HG03196 (cell line): ENCODE results near the gene LRMDA.

ENCODE experiments used
- ATAC-seq: cut with Tn5 transposase; IDR thresholded peaks from one replicate; pipeline ENCODE4 v1.9.1; 2021; ENCODE audit not compliant: unreplicated experiment

The LRMDA gene

DNA sequence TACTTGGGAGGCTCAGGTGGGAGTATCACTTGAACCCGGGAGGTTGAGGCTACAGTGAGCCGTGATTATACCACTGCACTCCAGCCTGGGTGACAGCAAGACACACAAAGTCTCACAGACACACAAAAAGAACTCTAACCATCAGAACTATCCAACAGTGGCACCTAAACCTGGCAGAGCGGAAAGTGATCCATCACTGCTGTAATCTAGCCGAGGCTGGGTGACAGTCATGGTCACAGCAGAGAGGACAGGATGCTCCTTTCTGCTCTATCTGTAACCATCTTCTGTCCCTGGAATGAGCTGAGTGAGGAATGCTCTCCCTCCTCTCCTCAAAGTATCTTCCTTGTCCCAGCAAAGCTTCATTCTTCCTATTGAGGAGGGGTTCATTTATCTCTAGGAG lies 656.6 kb downstream of the LRMDA start:
- ATAC-seq: no peak

DNA sequence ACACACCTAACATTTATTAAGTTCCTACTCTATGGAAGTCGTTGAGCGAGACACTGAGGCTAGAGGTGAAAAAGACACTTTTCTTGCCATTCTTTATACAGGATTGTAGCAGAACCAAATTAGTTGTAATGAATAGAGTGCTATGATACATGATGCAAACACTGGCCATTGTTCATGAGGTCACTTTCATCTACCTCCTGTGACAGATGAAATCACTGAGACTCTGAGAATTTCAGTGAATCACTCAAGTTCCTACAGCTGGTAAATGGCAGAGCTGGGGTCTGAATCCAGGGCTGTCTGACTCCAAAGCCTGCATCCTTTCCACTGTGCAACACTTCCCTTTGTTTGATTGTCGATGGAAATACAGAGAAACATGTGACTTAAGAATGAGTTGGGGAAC lies 657.6 kb downstream of the LRMDA start:
- ATAC-seq: no peak

DNA sequence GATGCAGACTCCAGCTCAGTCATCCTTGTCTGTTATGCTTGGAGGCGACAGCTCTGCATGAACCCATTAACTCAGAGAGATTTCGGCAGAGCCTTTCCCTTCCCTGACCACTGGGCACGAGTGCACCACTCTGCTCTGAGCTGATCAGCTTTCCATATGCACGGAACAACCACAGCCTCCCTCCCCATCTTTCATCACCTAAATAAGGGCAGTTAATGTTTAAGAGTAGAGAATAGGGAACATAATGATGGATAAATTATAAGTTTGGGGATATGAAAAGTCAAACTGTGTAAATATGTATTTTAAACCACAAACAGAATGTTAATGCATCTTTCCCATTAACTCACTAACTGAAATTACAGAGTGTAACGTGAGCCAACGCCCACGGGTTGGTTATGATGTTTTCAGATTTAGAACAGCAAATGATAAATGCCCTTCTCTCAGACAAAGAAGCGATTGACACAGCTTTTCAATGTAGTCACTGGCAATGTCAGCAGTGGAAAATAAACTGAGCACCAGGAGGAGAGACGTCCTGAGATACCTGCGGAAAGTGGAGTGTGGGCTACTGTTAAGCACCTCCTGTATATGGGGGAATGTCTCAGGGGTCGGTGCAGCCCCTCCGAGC lies 658.2 kb downstream of the LRMDA start:
- no peak for ATAC-seq

DNA sequence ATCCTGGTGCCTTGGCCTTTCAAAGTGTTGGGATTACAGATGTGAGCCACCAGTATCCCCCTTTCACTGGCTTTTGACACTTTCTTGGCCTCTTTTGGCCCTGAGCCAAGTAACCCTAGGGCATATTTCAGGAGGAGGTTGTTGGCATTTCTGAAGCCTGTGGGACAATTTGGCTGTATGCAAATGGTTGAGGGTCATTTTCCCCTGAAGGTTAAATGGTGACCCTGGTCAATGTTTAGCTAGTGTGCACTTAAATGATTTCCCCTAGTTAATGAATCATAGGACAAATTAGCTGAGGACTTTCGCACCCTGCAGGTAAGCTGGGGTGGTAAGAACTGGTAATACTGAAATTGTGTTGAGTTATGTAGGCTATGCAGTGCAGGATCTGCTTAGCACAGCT lies 660.5 kb downstream of the LRMDA start:
- ATAC-seq: no peak

DNA sequence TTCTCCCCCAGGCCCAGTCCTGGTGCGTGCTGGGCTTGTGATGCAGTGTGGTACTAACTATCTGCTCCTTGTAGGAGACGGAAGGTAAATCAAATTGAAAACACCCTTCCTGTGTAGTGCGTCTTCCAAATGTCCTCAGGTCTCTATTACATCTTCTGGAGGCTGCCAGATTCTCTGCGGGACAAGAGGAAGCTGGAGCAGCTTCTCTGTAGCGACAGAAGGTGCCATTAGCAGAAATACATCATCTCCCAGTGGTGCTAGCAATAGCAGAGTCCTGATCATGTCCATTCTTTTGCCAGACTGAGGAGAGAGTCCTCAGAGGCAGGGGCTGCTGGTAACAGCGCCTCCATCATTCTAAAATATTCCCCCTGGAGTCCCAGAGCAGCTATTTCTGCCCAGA lies 675.2 kb downstream of the LRMDA start:
- ATAC-seq: no peak

DNA sequence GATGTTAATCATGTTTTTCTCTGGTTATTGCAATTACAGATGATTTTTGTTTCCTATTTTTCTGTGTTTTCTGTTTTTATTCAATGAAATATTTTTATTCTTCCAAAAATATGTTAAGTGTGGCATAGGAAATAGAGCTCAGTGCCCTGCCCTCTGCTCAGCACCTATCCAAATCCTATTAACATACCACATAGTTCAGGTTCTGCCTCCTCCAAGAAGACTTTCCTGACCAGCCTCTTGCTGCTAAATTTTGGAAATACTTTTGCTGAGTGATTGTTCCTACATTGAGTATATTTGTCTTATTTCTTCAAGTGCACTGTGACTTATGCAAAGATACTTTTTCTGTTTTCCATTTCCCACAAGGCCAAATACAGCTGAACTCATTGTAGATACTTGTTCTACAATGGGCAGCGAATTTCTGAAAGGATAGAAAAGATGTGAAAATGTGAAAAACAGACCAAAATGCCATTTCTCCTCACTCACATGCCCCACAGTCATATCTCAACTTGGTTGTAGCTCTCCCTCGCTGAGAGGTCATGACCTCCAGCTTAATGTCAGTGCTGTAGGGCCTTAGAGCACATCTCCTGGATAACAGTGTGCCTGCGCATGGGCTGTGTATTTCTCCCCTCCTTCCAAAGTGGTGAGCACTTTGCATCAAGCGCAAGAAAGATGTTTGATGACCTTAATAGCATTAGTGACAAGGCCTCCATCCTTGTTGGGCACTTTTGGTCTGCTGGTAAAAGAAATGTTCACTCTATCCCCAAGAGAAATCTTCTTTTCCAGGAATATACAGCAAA lies 677.3 kb downstream of the LRMDA start:
- no peak for ATAC-seq

DNA sequence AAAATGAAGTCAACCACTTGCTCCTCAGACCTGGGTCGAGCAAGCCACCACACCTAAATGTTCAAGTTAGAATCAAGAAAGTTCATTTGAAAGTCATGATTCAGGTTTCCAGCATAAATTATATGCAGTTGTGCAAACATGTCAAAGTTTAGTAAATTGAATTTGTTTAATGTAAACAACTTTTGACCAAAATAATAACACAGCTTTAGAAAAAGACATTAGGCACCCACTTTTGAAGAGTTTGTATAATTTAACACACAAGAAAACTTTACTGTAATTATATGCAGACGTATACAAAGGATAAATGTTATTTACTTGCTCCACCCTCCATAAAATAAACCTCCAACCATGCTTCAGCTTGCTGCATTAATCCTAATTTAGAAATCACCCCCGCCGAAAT lies 680.0 kb downstream of the LRMDA start:
- ATAC-seq: no peak

DNA sequence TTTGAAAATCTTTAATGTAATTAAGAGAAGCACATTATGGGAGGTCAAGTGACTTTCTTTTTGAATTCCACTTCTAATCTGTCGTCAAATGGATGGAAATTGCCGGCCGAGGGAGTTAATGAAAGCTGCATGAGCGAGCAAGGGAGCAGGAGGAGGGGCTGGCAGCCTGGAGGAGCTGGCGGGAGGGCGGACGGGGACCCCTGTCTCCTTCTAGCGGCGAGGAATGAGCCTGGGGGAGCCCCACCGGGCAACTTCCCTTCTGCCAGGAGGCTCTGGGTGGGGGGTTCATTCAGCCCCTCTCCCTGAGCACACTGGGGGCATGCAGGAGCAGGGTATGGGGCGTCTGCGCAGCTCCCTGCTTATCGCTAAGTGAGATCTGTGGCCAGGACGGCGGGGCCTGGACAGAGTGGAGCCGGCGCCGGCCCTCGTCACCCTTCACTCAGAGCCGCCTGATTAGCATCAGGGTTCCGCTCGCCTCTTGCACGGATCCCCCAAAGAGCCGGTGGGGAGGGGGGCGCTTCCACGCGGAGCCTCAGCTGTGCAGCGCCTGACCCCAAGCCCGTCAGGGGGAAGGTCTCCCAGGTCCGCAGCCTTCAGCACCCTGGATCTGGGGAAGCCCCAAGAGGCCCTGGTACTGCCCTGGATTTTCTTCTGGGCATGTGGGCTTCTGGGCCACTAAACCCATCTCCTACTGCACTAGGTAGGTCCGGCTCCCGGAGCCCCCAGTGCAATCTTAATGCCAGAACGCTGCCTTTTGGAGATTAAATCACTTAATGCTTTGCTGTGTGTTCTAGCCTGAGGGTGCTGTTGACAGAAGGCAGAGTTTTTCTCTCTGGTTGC lies 680.8 kb downstream of the LRMDA start:
- no peak for ATAC-seq

DNA sequence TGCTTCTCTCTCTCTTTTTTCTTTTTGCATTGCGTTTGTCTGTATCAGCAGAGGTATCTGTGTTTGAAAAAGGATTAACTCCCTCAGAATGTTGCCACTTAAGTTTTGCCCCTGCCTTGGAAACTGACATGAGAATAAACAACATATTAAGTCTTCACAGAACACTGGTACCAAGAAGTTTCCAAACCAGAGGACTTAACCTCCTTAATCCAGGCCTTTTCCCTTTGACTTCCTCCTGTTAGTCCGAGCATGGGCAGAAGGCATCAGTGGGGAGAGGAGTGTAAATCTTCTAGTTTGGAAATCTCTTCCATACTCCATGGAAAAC lies 681.4 kb downstream of the LRMDA start:
- no peak for ATAC-seq

DNA sequence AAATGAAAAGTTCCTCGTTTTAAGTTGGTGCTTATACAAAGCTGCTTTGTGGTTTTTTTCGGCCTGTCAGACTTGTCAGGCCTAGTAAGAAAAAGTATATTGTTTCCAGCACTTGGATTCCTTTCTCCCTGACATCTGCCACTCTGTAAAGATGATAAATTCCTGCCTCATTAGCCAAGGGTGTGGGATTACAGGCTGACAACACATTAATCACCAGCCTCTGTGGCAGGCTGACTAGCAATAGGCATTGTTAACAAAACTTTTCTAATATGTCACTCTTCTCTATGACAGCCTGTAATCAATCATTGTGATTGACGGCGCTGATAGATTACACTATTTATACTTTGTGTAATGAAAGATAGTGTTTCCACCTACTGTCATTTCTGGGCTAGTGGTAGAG lies 682.5 kb downstream of the LRMDA start:
- no peak for ATAC-seq

DNA sequence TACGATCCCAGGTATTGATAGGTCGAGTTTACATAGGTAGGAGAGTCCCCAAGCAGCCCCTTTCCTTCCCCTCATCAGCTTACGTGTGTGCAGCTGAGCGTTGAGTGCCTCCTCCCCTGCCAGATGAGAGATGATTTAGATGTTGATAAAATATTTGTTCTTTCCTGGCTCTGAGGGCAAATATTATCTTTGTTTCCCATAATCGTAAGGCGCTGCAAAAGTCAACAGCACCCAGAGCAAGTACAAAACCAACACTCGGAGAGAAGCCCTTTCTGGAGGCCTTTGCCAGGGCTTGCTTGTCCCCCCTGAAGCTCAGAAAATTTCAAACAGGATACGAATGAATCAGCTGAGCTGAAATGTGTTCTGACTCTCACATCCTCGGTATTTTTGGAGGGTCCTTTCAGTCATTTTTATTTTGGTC lies 683.2 kb downstream of the LRMDA start:
- no peak for ATAC-seq

DNA sequence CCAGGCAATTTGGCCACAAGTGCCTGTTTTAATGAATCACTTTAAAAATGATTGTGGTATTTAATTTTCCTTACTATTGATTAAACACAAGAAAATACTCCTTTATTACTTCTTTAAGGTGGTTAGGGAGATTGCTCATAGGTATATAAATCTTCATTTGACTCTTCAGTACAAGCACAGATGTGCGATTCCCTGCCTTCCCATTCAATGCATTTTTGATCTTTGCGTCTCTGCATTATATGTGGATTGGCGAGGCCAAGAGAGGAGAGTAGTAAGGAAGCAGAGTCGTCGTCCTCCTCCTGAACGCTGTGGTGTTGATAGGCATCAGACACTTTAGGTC lies 683.7 kb downstream of the LRMDA start:
- no peak for ATAC-seq

DNA sequence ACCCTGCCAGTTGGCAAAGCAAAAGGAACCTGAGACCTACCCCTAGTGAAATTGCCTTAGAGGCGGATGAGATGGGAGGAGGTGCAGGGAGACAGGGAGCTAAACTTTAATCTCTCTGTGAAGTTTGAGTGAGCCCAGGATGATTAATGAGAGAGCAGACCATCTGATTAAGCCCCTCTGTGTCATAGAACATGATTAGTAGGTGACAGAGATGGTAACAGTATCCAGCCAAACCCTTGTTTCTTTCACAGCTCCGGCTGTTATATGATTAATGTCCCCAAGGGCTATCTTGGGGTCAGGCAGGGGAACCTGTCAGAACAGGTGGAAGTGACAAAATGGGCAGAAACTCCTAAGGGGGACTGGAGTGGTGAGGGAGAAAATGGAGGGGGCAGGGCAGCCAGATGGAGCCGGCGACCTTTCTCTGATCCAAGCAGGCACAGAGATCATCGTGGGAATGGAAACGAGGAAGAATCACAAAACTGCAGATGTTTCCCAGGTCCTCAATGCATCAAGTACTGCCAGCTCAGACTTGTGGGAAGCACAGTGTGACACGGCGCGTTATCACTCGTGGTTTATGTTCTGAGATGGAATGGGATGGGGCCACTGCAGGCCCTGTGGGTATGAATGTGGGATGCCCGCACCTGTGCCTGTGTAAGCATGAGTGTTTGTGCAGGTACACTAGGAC lies 684.2 kb downstream of the LRMDA start:
- ATAC-seq: no peak

DNA sequence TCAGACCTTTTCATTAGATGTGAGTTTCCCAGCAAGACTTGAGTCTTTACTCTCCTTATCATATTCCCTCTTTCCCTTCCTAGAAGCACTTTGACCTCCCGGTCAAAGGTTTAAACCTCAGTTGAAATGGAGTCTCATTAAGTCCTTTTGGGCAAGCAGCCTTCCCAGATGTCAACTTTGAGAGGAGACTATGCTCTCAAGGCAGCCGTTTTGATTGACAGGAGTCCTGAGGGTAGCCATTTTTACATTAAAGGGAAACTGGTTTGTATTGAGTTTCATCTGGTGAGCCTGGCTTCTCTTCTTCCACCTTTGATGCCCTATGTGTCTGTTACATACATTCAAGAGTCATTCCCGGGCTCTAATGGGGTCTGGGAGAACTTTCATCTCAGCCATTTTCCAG lies 685.1 kb downstream of the LRMDA start:
- ATAC-seq: no peak

DNA sequence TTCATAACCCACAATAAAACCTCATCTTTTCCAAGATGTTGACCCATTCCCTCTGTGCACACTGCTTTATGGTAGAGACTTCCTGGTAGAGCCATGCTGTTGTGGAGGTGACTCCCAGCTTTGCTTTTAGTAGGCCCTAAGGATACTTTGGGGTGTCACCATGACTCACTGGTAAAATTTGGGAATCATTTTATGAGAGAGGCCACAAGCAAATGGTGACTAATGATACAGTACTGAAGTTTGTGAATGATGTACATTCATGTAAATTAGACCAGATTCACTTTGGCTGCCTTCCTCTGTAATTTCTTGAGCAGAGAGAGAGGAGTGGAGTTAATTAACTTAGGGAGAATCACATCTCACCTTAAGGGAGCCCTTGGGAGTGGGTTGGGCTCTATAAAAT lies 686.5 kb downstream of the LRMDA start:
- ATAC-seq: no peak

DNA sequence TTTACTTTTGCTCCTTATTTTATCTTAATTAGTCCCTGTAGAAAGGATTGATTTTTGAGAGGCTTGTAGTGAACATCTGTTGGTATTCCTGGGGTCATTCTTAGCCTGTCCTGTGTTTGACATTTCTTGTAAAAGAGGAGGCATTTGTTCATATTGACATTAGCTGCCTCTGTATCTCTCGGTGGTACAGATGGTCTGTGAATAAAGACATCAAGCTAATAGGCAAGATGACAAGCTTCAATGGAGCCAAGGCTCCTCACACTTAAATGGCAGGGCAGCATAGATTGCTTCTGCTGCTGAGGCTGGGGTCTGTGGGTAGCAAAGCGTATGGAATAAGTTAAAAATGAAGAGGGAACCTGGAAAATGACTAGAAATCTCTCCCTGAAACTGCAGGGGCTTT lies 687.6 kb downstream of the LRMDA start:
- ATAC-seq: no peak

DNA sequence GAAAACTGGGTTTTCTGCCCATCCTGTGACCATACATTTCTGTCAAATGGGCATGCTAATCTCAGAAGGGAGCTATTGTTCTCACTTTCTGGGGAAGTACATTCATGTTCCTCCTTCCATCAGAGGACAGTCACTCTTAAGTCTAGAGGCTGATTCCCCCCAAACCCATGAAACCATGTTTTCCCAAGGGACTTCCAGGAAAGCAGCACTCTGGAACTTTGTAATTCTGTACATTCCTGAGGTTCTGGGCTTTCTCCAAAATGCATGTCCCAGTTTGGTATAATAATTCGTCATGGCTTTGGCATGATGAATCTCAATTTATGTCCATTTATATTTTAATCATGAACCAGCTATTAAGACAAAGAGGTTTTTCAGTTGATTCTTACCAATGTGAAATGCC lies 688.1 kb downstream of the LRMDA start:
- ATAC-seq: no peak

DNA sequence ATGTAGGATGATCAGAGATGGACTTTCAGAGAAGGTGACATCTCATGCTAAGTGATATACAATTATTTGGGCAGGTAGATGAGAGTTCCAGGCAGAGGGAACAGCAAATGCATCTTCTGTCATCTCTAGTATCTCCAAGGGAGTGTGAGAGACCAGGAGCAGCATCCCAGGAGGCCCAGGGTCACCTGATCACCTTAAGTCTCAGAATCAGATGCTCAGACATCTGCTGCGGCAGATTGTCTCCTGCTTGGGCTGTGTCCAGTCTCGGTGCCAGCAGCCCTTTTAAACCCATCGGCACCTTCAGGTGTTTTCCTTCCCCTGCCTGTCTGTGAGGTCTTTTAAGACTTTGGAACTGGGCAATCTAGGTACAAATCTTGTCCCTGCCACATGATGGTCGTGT lies 690.6 kb downstream of the LRMDA start:
- ATAC-seq: no peak

DNA sequence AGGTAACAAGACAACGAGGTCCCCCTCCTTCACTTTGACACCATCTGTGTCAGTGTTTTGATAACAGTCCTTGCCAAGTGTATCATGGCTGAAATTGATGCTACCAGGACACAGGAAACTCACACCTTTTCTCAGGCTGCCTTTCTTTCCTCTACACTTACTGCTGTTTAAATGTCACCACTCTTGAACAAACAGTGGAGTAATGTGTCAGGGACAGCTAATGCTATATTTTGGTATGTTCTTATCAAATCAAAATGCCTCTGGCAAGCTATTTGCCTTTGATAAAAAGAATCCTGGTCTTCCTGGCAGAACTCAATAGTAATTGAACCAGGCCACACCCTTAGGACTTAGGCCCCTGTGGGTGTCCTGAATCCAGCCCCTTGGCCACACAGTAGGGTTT lies 692.9 kb downstream of the LRMDA start:
- no peak for ATAC-seq

DNA sequence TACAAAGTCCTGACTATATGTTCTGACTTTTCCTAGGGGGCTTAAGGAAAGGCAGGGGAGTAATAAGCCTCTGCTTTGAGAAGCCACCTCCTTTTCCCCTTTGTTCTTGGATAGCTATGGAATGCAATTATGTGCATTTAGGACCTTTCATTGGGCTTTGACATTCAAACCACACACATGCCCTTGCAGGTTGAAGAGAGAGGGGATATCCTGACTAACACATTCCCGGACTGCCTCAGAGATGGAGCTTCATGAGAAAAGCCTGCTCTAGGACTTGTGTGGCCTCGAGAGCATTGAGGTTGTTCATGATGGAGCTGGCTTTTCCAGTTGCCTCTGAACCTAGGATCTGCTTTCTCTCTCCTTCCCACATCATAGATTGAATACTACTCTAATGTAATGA lies 694.5 kb downstream of the LRMDA start:
- ATAC-seq: no peak

DNA sequence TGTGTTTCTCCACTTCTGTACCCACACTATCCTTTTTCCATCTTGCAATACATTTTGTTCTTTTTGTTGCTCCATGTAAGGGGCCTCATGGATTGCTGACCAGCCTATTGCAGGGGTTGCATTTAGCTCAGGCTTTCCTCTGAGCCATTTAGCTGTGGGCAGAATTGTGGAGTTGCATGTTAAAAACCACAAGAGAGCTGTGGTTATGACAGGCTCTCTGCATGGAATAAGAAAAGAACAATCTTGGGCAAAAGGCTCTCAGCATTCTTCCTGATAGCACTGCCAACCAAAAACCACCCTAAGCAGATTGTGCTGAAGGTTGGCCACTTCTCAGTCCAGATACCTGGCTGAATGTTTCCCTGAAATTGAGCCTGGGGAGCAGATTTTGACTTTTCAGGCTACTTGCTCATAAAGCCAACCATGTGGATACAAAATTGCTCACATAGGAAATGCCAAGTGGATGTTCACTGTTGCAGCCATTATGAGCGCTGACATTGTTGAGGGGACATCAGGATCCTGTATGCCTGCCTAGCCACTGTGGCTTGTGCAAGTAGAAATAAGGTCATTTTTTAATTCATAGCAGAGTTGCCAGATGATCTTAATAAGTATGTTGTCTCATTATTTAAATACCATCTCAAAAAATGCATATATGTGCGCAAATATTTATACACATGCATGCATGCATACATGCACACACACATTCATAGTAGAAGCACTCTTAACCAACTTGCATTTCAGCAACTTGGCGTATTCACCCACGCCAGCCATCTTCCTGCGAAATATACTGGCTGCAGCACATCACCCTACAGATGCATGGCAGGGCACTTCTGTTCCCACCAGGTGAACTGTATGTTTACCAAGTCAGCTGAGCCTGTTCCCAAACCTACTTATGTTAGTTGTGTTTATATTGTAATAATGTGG lies 695.4 kb downstream of the LRMDA start:
- ATAC-seq: no peak
